HG02938 (cell line): ENCODE results near the gene GLIS2.

Experiments
- ATAC-seq: cut with Tn5 transposase; IDR thresholded peaks from one replicate; pipeline ENCODE4 v1.9.1; 2021; ENCODE audit warnings: mild to moderate bottlenecking, moderate library complexity; ENCODE audit not compliant: unreplicated experiment

The GLIS2 gene

GRCh38 chr16:4381072-4381934 is 65.4 kb downstream of the GLIS2 start:
- no peak for ATAC-seq

- no peak for ATAC-seq
Measured at GRCh38 chr16:4381935-4382794, 66.3 kb downstream of the GLIS2 start.

GRCh38 chr16:4382795-4383357 is 67.0 kb downstream of the GLIS2 start:
- no peak for ATAC-seq

- no peak for ATAC-seq
Measured at GRCh38 chr16:4383591-4384444, 68.0 kb downstream of the GLIS2 start.

- no peak for ATAC-seq
Measured at GRCh38 chr16:4384509-4384942, 68.7 kb downstream of the GLIS2 start.

GRCh38 chr16:4385066-4385788 is 69.4 kb downstream of the GLIS2 start:
- no peak for ATAC-seq

- no peak for ATAC-seq
Measured at GRCh38 chr16:4385789-4386450, 70.1 kb downstream of the GLIS2 start.

GRCh38 chr16:4386451-4386805 is 70.6 kb downstream of the GLIS2 start:
- no peak for ATAC-seq

- no peak for ATAC-seq
Measured at GRCh38 chr16:4386951-4387565, 71.2 kb downstream of the GLIS2 start.

GRCh38 chr16:4387781-4388180 is 71.9 kb downstream of the GLIS2 start:
- no peak for ATAC-seq

GRCh38 chr16:4388271-4389021 is 72.6 kb downstream of the GLIS2 start:
- ATAC-seq: no peak
